Tibial nerve (tissue), 3 donors: ENCODE data around the gene KCNJ15.

Experiments
- POLR2A ChIP-seq, 2 donors: fragments of 450-650 bp; IDR thresholded peaks; one replicate each; pipeline ENCODE4 v1.6.1; 2017; ENCODE audit warnings: antibody characterized with exemption in 2 of 2, mild to moderate bottlenecking in 2 of 2, moderate library complexity in 2 of 2
- TF ChIP-seq, protein P1 (sequence below), 5 experiments: fragments of 200-600 bp in 3 of 5; fragments of 450-650 bp in 2 of 5; sonication (generic) in 3 of 5; IDR thresholded peaks; one replicate each; pipeline ENCODE4 v1.5.1; 2016 to 2019; ENCODE audit warnings: antibody characterized with exemption in 5 of 5, mild to moderate bottlenecking in 3 of 5, moderate library complexity in 2 of 5

GRCh38 chr21:38249256-38249655 lies 7.5 kb upstream of the KCNJ15 start:
- TF ChIP-seq, protein P1, sequence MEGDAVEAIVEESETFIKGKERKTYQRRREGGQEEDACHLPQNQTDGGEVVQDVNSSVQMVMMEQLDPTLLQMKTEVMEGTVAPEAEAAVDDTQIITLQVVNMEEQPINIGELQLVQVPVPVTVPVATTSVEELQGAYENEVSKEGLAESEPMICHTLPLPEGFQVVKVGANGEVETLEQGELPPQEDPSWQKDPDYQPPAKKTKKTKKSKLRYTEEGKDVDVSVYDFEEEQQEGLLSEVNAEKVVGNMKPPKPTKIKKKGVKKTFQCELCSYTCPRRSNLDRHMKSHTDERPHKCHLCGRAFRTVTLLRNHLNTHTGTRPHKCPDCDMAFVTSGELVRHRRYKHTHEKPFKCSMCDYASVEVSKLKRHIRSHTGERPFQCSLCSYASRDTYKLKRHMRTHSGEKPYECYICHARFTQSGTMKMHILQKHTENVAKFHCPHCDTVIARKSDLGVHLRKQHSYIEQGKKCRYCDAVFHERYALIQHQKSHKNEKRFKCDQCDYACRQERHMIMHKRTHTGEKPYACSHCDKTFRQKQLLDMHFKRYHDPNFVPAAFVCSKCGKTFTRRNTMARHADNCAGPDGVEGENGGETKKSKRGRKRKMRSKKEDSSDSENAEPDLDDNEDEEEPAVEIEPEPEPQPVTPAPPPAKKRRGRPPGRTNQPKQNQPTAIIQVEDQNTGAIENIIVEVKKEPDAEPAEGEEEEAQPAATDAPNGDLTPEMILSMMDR (IDR thresholded peaks at IDR 0.05), result no peak
- TF ChIP-seq POLR2A (IDR thresholded peaks at IDR 0.05), result no peak
